Tibial nerve (tissue), 4 donors: ENCODE data around the gene PRKAB1. TPM values are rescaled to one million over a fixed set of nuclear protein-coding genes. Genes with fewer than 3 reads are reported as not detected.
A peak's percentile ranks its signal among the peaks of the same experiment; 100 is the strongest.

Experiments used
- DNase-seq, 2 donors: peaks; one replicate each; pipeline ENCODE4 v3.0.0-alpha.2; 2019; ENCODE audit warnings: low spot score in 2 of 2
- H3K27ac ChIP-seq, 4 donors: fragments of 200-600 bp; sonication (generic) in 3 of 4; one replicate each; pipeline ENCODE4 v1.5.1; 2017 to 2019; ENCODE audit warnings: mild to moderate bottlenecking in 1 of 4
- H3K27me3 ChIP-seq, 2 donors: fragments of 200-600 bp; sonication (generic) in 1 of 2; one replicate each; pipeline versions ENCODE4 v1.5.1 to v1.6.0; 2017 to 2019
- H3K36me3 ChIP-seq, 3 donors: fragments of 200-600 bp; sonication (generic); one replicate each; pipeline ENCODE4 v1.5.1; 2018 to 2019
- H3K4me1 ChIP-seq, 4 donors: fragments of 200-600 bp; sonication (generic) in 3 of 4; one replicate each; pipeline ENCODE4 v1.5.1; 2017 to 2019
- H3K4me3 ChIP-seq, 4 donors: fragments of 200-600 bp; sonication (generic) in 3 of 4; one replicate each; pipeline ENCODE4 v1.5.1; 2017 to 2019; ENCODE audit warnings: mild to moderate bottlenecking in 1 of 4, moderate library complexity in 1 of 4
- H3K9me3 ChIP-seq, 4 donors: fragments of 200-600 bp; sonication (generic) in 3 of 4; one replicate each; pipeline ENCODE4 v1.5.1; 2017 to 2019
- EP300 ChIP-seq, 2 donors: sonication (generic); formaldehyde crosslinking; IDR thresholded peaks; one replicate each; pipeline ENCODE4 v1.6.1; 2017; ENCODE audit warnings: antibody characterized with exemption in 2 of 2, mild to moderate bottlenecking in 1 of 2
- POLR2A ChIP-seq, 2 donors: fragments of 450-650 bp; IDR thresholded peaks; one replicate each; pipeline ENCODE4 v1.6.1; 2017; ENCODE audit warnings: antibody characterized with exemption in 2 of 2, mild to moderate bottlenecking in 2 of 2, moderate library complexity in 2 of 2
- WGBS, 2 donors: methylation state at CpG; one replicate each; pipeline ENCODE4 v1.1.5; 2018; 5-methylcytosine and 5-hydroxymethylcytosine counted together
- total RNA-seq, 4 donors: library from RNA; depleted of rRNA; stranded (reverse); fragments of >200 nt; gene quantifications; one replicate each; pipeline ENCODE4 v1.1.0, GENCODE V29; 2016
- TF ChIP-seq, protein P1 (sequence below), 5 experiments: fragments of 200-600 bp in 3 of 5; fragments of 450-650 bp in 2 of 5; sonication (generic) in 3 of 5; IDR thresholded peaks; one replicate each; pipeline ENCODE4 v1.5.1; 2016 to 2019; ENCODE audit warnings: antibody characterized with exemption in 5 of 5, mild to moderate bottlenecking in 3 of 5, moderate library complexity in 2 of 5

PRKAB1 gene
- total RNA-seq, 4 donors from 2014 or later: 24.5 to 40.6 (median 28.3) TPM

DNA sequence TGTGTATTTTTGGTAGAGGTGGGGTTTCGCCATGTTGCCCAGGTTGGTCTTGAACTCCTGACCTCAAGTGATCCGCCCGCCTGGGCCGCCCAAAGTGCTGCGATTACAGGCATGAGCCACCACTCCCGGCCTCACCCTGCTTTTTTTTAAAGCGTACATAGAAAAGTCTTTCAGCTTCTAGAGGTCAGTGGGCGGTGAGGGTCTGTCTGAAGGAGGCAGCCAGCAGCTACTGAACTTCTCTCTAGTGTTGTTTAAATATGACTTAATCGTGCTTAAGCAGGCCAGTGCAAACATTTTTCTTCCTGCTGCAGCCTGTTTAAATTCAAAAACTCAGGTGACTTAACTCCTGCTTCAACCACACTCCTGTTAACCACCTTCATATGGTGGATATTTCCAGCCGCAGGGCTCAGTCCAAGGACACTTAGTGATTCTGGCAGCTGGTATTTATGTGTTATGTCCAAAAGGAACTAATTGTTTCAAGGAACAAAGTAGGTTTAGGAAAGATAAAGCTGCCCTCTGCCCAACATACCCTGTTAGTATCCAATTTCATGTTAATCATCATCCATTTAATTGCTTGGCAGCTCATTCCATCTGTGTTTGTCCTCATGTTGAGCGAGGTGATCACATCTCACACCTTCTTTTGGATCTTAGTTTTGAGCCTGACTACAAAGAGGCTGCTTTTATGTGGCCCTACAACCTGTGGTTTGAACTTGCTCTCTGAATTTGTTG, 2.0 kb downstream of the PRKAB1 start:
- TF ChIP-seq, protein P1, sequence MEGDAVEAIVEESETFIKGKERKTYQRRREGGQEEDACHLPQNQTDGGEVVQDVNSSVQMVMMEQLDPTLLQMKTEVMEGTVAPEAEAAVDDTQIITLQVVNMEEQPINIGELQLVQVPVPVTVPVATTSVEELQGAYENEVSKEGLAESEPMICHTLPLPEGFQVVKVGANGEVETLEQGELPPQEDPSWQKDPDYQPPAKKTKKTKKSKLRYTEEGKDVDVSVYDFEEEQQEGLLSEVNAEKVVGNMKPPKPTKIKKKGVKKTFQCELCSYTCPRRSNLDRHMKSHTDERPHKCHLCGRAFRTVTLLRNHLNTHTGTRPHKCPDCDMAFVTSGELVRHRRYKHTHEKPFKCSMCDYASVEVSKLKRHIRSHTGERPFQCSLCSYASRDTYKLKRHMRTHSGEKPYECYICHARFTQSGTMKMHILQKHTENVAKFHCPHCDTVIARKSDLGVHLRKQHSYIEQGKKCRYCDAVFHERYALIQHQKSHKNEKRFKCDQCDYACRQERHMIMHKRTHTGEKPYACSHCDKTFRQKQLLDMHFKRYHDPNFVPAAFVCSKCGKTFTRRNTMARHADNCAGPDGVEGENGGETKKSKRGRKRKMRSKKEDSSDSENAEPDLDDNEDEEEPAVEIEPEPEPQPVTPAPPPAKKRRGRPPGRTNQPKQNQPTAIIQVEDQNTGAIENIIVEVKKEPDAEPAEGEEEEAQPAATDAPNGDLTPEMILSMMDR (IDR thresholded peaks at IDR 0.05): no peak
- TF ChIP-seq EP300 (IDR thresholded peaks at IDR 0.05): no peak
- no peak for TF ChIP-seq POLR2A (IDR thresholded peaks at IDR 0.05)
- Histone ChIP-seq H3K36me3 (peaks cover 0 to 43% (median 11%) of the 10 kb centered on the region in 3 donors), H3K4me3 (peak overlapping the region in 1 of 4 donors; percentile 20), H3K9me3 (no peaks in the 10 kb centered on the region), H3K4me1 (peaks cover 0 to 44% (median 25%) of the 10 kb centered on the region in 4 donors), H3K27ac (peak overlapping the region in 3 of 4 donors; percentile 51 to 65 (median 53)), H3K27me3 (no peaks in the 10 kb centered on the region)
- 31 to 41% methylated on average over 10 to 11 of the region's 11 CpGs for WGBS, 2 donors
- DNase-seq: no peak

DNA sequence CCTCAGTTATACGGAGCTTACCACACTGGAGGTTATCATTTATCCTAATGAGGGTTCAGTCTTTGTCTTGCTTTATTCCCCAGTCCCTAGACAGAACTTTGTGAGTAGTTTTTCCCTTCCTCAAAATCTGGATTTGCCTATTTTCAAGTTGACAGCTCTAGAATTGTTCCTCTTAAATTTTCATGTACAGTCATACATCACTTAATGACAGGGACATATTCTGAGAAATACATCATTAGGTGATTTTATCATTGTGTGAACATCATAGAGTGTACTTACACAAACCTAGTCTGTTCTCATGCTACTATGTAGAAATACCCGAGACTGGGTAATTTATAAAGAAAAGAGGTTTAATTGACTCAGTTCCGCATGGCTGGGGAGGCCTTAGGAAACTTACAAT, 3.1 kb downstream of the PRKAB1 start:
- no peak for DNase-seq
- H3K36me3 ChIP-seq: peaks cover 0 to 54% (median 18%) of the 10 kb centered on the region in 3 donors
- WGBS, 2 donors: 84 to 89% methylated on average over 3 of the region's 3 CpGs
- TF ChIP-seq EP300 (IDR thresholded peaks at IDR 0.05): no peak
- TF ChIP-seq, protein P1 (IDR thresholded peaks at IDR 0.05): no peak
- no peak overlapping the region for H3K4me3 ChIP-seq
- H3K27me3 ChIP-seq: no peaks in the 10 kb centered on the region
- peaks cover 0 to 44% (median 24%) of the 10 kb centered on the region in 4 donors for H3K4me1 ChIP-seq
- H3K9me3 ChIP-seq: no peaks in the 10 kb centered on the region
- H3K27ac ChIP-seq: peak overlapping the region in 2 of 4 donors; percentile 23 to 65

DNA sequence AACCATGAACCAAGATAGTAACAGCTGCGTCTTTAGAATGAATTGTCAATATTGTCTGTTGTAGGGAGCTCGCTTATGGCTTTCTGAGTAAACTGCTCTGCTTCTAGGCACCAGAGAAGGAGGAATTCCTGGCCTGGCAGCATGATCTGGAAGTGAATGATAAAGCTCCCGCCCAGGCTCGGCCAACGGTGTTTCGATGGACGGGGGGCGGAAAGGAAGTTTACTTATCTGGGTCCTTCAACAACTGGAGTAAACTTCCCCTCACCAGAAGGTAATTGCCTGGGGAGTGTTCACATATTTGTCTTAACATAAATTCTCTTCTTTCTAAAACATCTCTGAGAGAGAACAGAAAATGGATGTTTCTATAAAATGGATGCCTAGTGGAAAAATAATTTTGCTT, 4.3 kb downstream of the PRKAB1 start:
- Histone ChIP-seq H3K27ac (peak overlapping the region in 3 of 4 donors; percentile 14 to 79 (median 62)), H3K36me3 (peaks cover 2 to 66% (median 27%) of the 10 kb centered on the region in 3 donors), H3K4me3 (no peak overlapping the region)

DNA sequence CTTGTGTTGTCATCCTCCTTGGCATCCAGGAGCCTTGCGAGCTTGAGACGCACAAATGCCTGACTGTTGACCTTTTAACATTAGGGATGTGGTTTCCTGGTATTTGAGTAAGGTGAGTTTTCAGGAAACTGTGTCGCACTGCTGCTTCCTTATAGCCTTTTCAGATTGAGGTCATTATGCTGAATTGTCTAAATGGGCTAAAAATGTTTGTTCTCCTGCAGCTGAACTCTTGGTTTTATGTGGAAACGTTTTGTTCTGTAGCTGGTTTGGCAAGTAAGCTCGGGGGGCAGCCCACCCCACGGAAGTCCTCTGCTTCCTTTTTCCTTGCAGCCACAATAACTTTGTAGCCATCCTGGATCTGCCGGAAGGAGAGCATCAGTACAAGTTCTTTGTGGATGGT, 5.7 kb downstream of the PRKAB1 start:
- no peak for DNase-seq
- 66 to 73% methylated on average over 7 of the region's 7 CpGs for WGBS, 2 donors
- no peaks in the 10 kb centered on the region for H3K27me3 ChIP-seq
- H3K36me3 ChIP-seq: peaks cover 10 to 80% (median 38%) of the 10 kb centered on the region in 3 donors
- H3K4me1 ChIP-seq: peaks cover 0 to 29% (median 17%) of the 10 kb centered on the region in 4 donors
- peak overlapping the region; percentile 42 to 79 (median 66) for H3K27ac ChIP-seq
- no peak overlapping the region for H3K4me3 ChIP-seq
- no peaks in the 10 kb centered on the region for H3K9me3 ChIP-seq
- TF ChIP-seq, protein P1 (IDR thresholded peaks at IDR 0.05): no peak
- TF ChIP-seq POLR2A (IDR thresholded peaks at IDR 0.05) (no peak), EP300 (IDR thresholded peaks at IDR 0.05) (peak in 1 of 2 donors; percentile 77)

More for the DNA sequence above, 4.3 kb downstream of the PRKAB1 start:
- WGBS, 2 donors: 89% methylated on average over 8 of the region's 8 CpGs
- no peaks in the 10 kb centered on the region for H3K9me3 ChIP-seq
- H3K27me3 ChIP-seq: no peaks in the 10 kb centered on the region
- DNase-seq: no peak
- H3K4me1 ChIP-seq: peaks cover 0 to 34% (median 18%) of the 10 kb centered on the region in 4 donors
- no peak for TF ChIP-seq POLR2A (IDR thresholded peaks at IDR 0.05)
- TF ChIP-seq EP300 (IDR thresholded peaks at IDR 0.05): no peak
- TF ChIP-seq, protein P1 (IDR thresholded peaks at IDR 0.05): no peak

DNA sequence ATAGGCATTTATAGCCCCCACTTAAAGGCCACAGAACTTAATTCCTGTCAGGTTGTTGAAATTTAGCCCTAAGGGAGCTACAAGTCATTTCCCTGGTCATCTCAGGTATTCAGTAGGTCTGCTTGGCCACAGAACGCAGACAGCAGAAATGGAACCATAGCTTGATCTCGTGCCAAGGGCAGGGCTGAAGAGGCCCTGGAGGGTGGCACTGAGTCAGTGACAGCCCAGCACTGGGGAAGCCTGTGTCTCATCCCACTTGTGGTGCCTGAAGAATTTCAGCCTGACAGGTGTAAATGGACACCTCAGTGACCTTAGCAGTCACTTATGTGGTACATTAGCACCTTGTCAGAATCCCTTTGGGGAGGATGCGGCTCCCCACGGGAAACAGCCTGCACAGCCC, 6.6 kb downstream of the PRKAB1 start:
- Histone ChIP-seq H3K36me3 (peaks cover 10 to 89% (median 39%) of the 10 kb centered on the region in 3 donors), H3K27me3 (no peaks in the 10 kb centered on the region), H3K27ac (peak overlapping the region in 2 of 4 donors; percentile 23 to 60), H3K4me3 (no peak overlapping the region), H3K9me3 (no peaks in the 10 kb centered on the region), H3K4me1 (peaks cover 0 to 20% (median 11%) of the 10 kb centered on the region in 4 donors)
- TF ChIP-seq, protein P1 (IDR thresholded peaks at IDR 0.05): no peak
- no peak for DNase-seq
- 94% methylated on average over 4 of the region's 4 CpGs for WGBS, 2 donors
